Right lung (tissue), 5 donors: ENCODE data around the gene COL4A3. TPM values are rescaled to one million over a fixed set of nuclear protein-coding genes. Genes with fewer than 3 reads are reported as not detected.

Experiments
- DNase-seq, 2 donors: peaks; one replicate each; pipeline ENCODE4 v3.0.0-alpha.2; 2013
- polyA plus RNA-seq, 5 donors: library from polyadenylated mRNA; unstranded; fragments of 120-200 nt; gene quantifications; one replicate each; pipeline versions ENCODE4 v1.2.1 to v1.2.3, GENCODE V29; 2013; ENCODE audit warnings: inconsistent platforms in 1 of 5, low replicate concordance in 1 of 5; ENCODE audit not compliant: insufficient read length in 5 of 5, insufficient read depth in 1 of 5

Gene COL4A3
- polyA plus RNA-seq, 5 donors: 4.0 to 12.2 (median 10.0) TPM

GRCh38 chr2:227339098-227339599 lies 174.7 kb downstream of the COL4A3 start:
- DNase-seq: no peak

- DNase-seq: no peak
Observed at GRCh38 chr2:227340106-227340505, 175.7 kb downstream of the COL4A3 start.

- DNase-seq: no peak
Observed at GRCh38 chr2:227341553-227341952, 177.1 kb downstream of the COL4A3 start.

- no peak for DNase-seq
Observed at GRCh38 chr2:227344231-227344630, 179.8 kb downstream of the COL4A3 start.

- no peak for DNase-seq
Observed at GRCh38 chr2:227347117-227347516, 182.7 kb downstream of the COL4A3 start.

GRCh38 chr2:227348324-227348723 lies 183.9 kb downstream of the COL4A3 start:
- no peak for DNase-seq

GRCh38 chr2:227349989-227350612 lies 185.7 kb downstream of the COL4A3 start:
- DNase-seq: no peak

- no peak for DNase-seq
Observed at GRCh38 chr2:227351639-227352038, 187.2 kb downstream of the COL4A3 start.

- no peak for DNase-seq
Observed at GRCh38 chr2:227360351-227360750, 195.9 kb downstream of the COL4A3 start.

- no peak for DNase-seq
Observed at GRCh38 chr2:227363756-227364155, 199.3 kb downstream of the COL4A3 start.

Other genes with a start within 250 kb of the COL4A3 start
- gene COL4A4, start 419 bp upstream of the COL4A3 start, polyA plus RNA-seq: 1 to 10 TPM; 5.2 to 9.5 (median 8.9) TPM
- 100 to 1,000 TPM in 4 of 5 donors, 10 to 100 TPM in 1; 88.2 to 133 (median 118) TPM for gene MFF, start 160.6 kb downstream of the COL4A3 start, polyA plus RNA-seq
- gene TM4SF20, start 214.7 kb downstream of the COL4A3 start, polyA plus RNA-seq: under 1 TPM in 3 of 5 donors, not detected in 2; 0.08 to 0.14 (median 0.09) TPM
- gene SCYGR1, start 223.3 kb downstream of the COL4A3 start, polyA plus RNA-seq: not detected